GM19463 (cell line): ENCODE measurements around the gene NGF.

Experiments
- ATAC-seq: cut with Tn5 transposase; IDR thresholded peaks from one replicate; pipeline ENCODE4 v1.9.1; 2021; ENCODE audit warnings: mild to moderate bottlenecking, moderate library complexity; ENCODE audit not compliant: unreplicated experiment

The NGF gene

GRCh38 chr1:115337276-115337632 is 795 bp downstream of the NGF start:
- ATAC-seq, result no peak

GRCh38 chr1:115336741-115337140 is 1.3 kb downstream of the NGF start:
- no peak for ATAC-seq

GRCh38 chr1:115332813-115333608 is 5.0 kb downstream of the NGF start:
- no peak for ATAC-seq

DNA sequence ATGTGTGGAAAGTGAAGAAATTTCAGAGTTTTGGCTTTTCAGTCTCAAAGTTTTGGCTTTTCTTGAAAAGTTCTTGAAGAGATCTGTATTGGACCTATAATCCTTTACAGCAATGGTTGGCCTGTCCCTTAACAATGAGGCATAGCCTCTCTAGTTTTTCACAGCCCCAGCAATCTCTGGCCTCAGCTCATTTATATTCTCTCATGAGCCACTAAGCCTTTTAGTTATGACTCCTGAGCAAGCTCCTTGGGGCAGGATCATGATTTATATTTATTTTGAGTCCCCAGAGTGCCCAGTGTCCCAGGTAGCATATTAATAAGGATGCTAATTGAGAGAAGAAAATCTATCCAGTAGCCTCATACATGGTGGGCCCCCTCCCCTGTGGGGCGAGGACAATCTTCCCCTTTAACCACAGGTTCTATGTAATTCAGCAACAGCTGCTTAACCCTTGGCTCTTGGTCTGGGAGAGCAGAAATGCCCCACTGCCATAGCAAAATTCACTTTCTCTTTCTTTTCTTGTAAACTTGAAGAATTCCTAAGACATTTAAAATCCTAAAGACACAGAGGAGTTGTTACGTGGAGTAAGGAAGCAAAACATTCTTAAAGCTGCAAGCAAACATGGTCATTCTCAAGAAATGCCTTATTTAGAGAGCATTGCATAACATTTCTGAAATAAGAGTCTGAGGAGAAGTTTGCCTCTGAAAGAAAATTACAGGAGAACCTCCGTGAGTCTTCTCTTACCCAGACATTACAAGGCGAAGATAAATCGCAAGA is 6.3 kb downstream of the NGF start:
- no peak for ATAC-seq

- ATAC-seq, result no peak
These were observed 7.5 kb downstream of the NGF start for GRCh38 chr1:115330480-115331013.

GRCh38 chr1:115329965-115330364 is 8.1 kb downstream of the NGF start:
- no peak for ATAC-seq

GRCh38 chr1:115327270-115327669 is 10.8 kb downstream of the NGF start:
- ATAC-seq, result no peak

DNA sequence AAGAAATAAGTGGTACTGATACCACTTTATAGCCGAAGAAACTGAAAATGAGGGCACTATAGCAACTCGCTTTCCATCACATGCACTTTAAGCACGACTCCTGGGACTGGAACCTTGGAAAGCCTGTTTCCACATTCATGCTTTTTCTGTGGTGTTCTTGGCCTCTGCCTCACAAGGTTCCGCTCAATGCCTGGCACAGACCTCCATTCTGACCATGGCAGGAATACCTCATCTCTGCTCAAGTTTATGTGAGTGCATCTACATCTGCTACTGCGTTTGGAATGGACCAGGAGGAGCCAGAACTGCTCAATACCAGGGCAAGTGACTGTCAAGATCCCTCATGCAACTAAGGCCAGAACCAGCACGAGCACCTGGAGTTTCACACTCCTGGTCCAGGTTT is 11.6 kb downstream of the NGF start:
- ATAC-seq, result no peak

DNA sequence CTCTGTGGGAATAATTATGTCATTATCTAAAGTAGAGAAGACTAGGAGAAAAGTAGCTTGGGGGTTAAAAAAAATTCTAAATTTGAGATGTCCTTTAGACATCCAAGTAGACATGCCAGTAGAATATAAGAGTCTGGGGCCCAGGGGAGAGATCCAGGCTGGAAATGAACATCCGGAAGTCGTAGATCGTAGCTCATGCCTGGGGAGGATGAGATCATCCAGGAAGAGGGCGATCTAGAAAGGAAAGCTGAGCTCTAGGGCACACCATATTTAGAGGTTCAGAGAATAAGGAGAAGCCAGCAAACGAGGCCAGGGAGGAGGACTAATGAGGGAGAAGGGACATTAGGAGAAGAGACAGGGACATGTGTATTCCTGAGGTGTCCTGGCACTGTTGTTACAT is 12.2 kb downstream of the NGF start:
- no peak for ATAC-seq

DNA sequence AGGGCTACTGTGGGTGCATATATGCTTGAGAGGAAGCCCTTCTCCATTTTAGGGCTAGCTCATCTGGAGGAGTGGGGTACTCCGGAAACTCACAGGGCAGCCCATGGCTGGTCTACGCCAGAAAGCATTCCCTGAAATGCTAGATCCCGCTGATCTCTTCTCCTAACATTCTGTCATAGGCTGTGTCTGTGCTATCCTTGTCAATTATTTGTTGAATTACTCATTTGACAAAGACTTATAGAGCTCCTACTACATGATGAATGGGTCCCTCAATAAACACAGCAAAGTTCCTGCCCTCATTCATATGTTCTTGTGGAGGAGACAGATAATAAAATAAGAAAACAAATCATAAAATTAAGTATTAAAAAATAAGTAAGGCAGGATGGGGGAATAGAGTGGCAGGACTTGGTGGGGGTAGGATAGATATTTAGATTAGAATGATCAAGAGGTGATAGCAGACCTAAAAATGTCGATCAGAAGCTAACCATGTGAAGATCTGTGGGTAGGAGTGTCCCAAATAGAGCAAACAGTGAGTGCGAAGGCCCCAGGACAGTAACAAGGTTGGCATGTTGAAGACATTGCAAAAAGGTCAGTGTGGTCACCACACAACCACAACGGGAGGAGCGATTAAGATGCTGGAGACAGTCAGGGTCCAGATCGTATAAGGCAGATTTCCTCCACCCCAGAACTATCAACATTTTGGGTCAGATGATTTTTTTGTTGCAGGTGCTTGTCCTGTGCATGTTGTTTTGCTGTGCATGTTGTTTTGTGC is 13.2 kb downstream of the NGF start:
- no peak for ATAC-seq

GRCh38 chr1:115323366-115324004 is 14.6 kb downstream of the NGF start:
- ATAC-seq, result no peak

DNA sequence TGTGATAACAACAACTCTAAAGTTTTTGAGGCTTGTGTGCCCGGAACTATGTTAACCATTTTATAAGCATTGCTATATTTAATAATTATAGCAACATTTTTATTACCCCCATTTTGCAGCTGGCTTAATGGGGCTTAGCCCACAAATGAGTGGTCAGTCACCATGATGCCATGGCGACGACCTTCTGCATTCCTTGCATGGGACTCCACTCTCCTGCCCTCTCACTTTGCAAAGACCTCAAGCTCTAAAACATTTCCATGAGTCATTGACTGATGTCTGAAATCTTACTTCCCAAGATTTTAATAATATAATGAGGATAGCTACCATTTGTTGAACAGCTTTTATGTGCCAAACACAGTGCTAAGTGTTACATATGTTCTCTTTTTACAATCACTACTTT is 15.4 kb downstream of the NGF start:
- ATAC-seq, result no peak

DNA sequence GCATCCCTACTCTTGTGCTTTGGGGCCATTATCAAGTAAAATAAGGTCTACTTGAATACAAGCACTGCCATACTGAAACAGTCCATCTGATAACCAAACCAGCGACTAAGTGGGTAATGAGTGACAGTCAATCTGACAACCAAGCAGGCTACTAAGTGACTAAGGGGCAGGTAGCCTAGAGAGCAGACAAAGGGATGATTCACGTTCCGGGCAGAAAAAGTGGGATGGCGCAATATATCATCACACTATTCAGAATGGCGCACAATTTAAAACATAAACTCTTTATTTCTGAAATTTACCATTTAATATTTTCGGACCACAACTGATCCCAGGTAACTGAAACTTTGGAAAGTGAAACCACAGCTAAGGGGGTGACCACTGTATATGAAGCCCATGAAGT is 17.7 kb downstream of the NGF start:
- no peak for ATAC-seq

DNA sequence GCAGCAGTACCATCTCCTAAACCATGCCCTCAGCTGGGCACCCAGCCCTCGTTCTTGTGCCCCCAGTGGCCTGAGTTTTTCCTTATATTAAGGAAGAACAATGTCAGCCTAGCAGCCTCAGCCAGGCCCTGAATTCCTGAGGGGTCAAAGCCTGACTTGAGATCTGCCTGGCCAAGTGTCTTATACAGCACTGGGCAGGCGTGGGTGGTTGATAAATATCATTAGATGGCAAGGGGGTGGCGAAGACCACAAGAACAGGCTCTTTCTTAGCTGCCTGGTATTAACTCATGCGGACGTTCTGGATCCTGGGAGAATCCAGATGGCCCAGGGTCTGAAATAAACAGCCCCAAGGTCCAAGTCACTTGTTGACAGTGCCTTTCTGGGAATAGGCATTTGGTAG is 18.3 kb downstream of the NGF start:
- ATAC-seq, result no peak

GRCh38 chr1:115317101-115318012 is 20.7 kb downstream of the NGF start:
- ATAC-seq, result no peak

- no peak for ATAC-seq
These were observed 23.3 kb downstream of the NGF start for GRCh38 chr1:115314765-115315164.

DNA sequence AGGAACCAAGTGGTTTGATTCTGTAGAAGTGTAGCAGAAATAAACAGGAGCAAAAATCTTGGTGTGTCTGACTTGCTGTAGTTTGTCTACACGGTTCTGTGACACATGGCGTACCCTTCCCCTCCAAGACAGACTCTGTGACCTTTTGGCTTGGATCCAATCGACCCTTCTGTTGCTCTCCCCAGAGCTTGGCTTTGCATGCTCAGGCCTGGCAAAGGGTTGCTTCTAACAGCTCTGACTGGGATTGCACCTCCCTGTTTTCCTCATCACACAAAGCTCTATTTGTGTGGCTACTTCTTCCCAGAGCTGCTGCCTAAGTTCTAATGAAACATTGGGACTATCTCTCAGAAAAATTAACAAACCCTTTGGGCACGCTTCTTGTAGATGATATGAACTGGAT is 24.0 kb downstream of the NGF start:
- ATAC-seq, result no peak

GRCh38 chr1:115313182-115313581 is 24.9 kb downstream of the NGF start:
- no peak for ATAC-seq

GRCh38 chr1:115312742-115313141 is 25.3 kb downstream of the NGF start:
- no peak for ATAC-seq

DNA sequence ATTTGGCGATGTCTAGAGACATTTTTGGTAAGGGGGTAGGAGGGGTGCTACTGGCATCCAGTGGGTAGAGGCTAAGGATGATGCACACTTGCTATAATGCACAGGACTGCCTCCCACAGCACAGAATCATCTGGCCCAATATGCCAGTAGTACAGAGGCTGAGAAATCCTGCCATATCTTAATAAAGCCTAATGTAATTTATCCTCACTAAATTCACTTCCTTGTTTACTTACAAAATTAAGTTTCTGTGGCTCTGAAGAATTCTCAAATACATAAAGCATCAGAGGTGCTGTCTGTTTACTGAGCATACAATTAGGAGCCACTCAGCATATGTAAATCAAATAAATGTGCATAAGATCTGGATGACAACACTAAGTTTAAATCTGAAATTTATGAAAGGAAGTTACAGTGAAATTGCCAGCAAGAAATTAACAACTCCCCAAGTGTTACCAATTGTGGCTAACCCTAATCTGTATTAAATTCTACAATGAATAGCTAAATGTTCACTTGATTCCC is 26.5 kb downstream of the NGF start:
- no peak for ATAC-seq
